ENCODE measurements around the gene DDX24.
A peak's percentile ranks its signal among the peaks of the same experiment; 100 is the strongest.
"Not testable (repeated sequence)": the region's sequence is repeated elsewhere in the genome, so short reads cannot be mapped to it uniquely, and the experiment has no call there.

The DDX24 gene

DNA sequence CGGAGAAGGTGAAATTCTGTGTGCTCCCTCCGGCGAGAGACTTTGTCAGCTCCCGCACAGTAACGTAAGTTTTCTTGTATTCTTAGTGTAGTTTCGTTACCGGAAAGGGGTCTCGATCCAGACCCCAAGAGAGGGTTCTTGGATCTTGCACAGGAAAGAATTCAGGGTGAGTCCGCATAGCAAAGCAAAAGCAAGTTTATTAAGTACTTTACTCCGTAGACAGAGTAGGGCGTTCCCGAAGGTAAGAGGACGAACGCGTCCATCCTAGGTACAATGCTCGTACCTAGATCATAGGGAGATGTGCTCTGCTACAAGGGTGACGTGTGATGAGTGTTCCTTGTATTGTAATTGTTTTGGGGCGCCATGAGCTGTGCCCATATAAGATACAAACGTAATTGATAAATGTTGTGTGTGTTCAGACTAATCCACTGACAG, 401 bp upstream of the DDX24 start:
- DNase-seq (ENCODE audit: insufficient read length, low spot score) (no peak), FAIRE-seq (no peak)

DNA sequence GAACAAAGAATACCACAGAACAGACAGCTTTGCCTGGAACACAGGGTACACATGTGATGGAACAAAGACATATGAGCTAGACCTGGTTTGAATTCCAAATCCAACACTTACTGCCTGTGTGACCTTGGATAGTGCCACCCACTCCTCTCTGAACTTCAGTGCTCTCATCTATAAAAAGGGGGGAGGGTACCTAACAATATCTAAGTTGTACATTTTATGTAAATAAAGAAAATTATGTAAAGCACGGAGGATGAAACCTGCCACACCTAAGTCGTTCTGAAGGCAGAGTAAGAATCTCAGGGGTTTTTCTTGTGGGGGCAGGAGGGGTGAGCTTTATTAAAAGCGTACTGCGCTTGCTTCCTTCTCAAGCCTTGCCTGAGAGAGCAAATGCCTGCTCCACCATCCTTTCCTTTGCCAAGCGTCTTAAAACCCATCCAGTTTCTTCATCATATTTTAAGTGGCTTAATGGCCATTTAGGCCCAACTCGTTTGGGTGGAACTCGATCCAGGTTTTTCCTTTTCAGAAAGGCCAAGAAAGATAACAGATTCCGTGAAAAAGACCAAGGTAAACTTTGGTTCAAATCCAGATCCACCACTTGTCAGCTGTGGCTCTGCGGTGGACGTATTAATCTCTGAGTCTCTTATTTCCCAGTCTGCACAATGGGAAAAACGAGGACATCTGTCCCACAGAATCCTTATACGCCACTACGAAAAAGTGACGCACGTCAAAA, 946 bp downstream of the DDX24 start:
- FAIRE-seq (peak; percentile 53), DNase-seq (ENCODE audit: insufficient read length, low spot score) (no peak)

DNA sequence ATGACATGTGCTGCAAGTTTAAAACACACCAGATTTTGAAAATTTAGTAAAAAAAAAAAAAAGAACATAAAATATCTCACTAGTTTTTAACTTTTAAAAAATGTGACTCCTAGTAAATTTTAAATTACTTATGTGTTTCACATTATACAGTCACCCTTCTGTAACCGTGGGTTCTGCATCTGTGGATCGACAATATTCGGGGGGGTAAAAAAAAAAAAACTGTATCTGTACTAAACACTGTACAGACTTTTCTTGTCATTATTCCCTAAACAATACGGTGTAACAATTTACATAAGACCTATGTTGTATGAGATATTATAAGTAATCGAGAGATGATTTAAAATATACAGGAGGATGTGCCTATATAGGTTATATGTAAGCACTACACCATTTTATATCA, 3.2 kb downstream of the DDX24 start:
- DNase-seq (ENCODE audit: insufficient read length, low spot score) (no peak), FAIRE-seq (no peak)

DNA sequence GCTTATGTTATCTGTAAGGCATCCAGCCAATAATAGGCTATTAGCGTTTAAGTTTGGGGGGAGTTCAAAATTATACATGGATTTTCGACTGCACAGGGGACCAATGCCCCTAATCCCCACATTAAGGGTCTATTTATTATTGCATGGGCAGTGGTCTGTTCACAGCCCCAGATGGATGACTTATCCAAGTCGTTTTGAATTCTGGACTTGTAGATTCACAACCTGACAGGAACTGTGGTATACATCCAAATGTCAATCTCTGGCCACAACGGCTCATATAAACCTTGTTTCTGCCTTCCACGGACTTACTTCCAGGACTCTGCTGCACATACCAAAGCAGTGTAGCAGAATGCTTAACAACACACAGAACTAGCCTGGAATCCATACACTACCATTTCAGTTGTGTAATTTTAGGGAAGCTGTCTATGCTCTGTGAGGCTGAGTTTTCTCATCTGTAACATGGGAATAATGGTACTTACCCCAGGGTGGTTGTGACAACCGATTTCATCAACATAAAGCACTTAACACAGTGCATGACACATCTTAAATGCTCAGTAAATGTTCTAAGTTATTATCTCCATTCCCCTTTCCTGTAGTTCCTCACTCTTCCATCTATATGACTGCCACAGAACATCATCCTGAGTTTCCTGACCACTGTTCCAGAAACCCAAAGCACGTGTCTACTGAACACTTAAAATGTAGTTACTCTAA, 3.7 kb downstream of the DDX24 start:
- DNase-seq (ENCODE audit: insufficient read length, low spot score) (no peak), FAIRE-seq (no peak)

DNA sequence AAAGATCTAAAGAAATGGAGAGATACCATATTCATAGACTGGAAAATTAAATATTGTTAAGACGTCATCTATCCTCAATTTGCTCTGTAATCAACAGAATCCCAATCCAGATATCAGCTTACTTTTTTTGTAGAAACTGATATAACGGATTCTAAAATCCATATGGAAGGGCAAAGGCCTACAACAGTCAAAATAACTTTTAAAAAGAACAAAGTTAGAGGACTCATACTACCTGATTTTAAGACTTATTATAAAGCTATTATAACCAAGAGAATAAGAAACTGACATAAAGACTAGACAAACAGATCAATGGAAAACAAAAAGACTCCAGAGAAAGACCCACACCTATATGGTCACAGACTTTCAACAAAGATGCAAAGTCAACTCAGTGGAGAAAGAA, 6.0 kb downstream of the DDX24 start:
- no peak for FAIRE-seq
- no peak for DNase-seq (ENCODE audit: insufficient read length, low spot score)

DNA sequence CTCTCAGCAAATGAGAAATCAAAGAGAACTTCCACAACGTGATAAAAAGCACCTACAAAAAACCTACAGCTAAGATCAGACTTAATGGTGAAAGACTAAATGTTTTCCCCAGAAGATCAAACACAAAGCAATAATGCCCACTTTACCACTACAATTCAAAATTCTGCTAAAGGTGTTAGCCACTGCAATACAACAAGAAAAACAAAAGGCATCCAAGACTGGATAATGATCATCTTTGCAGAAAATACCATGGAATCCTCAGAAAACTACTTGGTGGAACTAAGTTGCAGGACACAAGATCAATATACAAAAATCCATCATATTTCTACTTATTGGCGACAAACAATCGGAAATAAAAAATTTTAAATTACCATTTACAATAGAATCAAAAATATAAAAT, 6.5 kb downstream of the DDX24 start:
- DNase-seq (ENCODE audit: insufficient read length, low spot score) (no peak), FAIRE-seq (no peak)

DNA sequence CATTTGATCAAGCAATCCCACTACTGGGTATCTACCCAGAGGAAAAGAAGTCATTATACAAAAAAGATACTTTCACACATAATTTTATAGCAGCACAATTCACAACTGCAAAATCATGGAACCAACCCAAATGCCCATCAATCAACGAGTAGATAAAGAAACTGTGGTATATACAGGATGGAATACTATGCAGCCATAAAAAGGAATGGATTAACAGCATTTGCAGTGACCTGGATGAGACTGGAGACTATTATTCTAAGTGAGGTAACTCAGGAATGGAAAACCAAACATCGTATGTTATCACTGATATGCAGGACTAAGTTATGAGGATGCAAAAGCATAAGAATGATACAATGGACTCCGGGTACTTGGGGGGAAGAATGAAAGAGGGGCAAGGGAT, 8.9 kb downstream of the DDX24 start:
- FAIRE-seq; DNase-seq (ENCODE audit: insufficient read length, low spot score): not testable (repeated sequence)

DNA sequence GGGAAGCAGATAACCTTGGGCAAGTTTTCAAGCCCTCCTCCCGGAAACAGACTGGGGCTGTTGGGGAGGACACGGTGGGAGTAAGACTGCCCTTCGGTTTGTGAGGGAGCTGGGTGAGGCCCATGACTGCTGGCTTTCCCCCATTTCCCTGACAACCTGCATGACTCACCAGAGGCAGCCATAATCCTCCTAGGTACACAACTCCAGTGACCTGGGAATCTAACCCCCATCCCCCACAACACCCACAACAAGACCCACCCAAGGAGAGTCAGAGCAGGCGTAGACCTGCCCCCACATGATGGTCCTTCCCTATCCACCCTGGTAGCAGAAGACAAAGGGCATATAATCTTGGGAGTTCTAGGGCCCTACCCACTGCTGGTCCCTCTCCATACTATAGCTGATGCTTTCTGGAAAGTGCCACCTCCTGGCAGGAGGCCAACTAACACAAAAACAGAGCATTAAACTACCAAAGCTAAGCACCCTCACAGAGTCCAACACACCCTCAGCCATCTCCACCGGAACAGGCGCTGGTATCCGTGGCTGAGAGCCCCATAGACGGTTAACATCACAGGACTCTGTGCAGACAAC, 14.8 kb downstream of the DDX24 start:
- DNase-seq (ENCODE audit: insufficient read length, low spot score) (no peak), FAIRE-seq (no peak)

DNA sequence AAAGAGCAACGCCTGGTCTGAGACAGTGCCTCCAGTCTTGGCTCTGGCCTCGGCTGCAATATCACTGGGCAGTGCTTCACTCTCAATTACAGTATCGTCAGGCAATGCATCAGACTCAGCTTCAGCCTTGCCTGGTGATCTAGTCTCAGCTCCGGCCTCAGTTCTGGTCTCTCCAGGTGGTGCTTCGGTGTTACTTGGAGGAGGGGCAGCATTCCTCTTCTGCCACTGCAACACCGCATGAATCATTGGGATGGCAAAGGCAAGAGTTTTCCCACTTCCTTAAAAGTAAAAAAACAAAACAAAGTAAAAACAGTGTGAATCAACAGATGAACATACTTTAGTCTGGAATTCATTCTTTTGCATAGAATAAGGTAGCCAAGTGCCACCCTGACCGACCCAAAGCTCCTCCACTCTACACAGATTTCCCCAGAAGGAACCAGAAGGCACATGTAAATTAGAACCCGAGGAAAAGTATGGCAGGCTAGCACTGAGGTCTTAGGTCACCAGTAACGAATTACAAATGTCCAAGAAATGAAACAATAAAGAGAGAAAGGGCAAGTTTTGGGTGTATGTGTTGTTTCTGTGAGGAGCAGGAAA, 18.6 kb downstream of the DDX24 start:
- DNase-seq (ENCODE audit: insufficient read length, low spot score) (no peak), FAIRE-seq (no peak)

DNA sequence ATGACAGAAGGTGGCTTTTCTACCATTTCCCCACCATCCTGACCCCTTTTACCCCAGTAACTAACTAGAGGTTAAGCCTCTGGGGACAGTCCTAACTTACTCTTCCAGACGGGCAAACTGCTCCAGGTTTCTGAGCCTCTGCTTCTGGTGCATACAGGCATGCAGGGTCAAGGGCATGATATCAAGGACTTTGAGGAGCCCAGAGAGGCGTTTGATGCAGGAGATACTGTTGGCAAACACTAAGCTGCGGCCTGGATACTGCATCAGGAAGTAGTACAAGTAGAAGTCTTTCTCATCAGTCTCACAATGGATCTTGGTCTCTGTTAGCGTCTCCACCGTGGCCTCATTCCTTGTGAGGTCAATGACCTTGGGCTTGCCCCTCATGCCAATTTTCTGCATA, 21.0 kb downstream of the DDX24 start:
- FAIRE-seq (no peak), DNase-seq (ENCODE audit: insufficient read length, low spot score) (no peak)

DNA sequence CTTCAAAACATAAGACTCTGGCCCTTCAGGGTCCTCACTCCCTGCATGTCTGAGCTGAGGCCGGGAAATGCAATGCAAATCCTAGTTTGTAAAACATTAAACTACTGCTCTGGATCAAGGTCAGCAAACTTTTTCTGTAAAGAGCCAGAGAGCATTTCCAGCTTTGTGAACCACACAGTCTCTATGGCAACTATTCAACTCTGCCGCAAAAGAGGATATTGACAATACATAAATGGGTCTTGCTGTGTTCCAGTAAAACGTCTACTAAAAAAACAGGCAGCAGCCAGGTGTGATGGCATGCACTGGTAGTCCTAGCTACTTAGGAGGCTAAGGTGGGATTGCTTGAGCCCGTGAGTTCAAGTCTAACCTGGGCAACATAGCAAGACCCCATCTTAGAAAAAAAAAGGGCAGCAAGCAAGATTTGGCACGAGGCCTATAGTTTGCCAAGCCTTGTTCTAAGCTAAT, 22.3 kb downstream of the DDX24 start:
- DNase-seq (ENCODE audit: insufficient read length, low spot score) (no peak), FAIRE-seq (no peak)

DNA sequence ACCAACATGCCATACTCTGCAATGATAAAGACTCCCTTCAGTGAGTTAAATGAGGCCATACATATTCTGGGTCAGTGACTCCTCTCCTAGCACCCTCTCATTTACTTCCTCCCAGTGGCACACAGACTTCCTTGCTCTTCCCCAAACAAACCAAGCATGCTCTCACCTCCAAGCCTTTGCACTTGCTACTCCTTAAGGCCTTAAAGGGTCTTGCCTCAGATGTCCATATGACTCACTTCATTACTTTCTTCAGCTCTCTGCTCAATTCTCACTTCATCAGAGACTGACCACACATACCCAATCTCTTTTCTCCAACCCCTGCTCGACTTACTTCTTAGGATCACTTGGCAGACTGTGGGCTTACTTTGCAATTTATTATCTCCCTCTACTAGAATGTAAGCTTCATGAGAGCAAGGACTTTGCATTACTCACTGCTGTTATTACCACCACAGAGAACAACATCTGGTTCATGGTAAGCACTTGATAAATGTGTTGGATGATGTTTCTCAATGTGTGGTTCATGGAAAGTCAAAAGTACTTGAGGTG, 22.8 kb downstream of the DDX24 start:
- no peak for DNase-seq (ENCODE audit: insufficient read length, low spot score)
- FAIRE-seq = no peak

DNA sequence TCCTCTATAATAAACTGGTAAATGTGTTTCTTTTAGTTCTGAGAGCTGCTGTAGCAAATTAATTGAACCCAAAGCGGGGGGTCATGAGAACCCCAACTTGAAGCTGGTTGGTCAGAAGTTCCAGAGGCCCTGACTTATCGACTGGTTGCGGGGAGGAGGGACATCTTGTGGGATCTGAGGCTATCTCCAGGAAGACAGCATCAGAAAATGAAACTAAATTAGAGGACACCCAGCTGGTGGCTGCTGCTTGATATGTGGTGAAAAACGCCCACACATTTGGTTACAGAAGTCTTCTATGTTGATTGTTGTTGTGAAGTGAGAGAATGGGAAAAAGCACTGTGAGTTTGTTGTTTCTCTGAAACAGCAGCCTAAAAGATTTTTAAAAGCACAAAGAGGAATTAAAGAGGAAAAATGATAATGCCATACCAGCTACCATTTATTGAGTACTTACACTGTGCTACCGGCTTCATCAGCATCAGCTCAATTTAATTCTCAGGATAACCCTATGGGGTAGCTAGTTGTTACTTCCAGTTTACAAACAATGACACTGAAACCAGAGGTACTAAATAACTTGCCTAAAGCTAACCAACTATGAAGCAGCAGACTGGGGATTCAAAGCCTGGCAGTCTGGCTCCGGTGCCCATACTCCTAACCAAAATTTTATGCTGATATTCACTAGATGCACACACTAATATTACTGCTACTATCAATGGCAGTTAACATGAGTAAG, 24.3 kb downstream of the DDX24 start:
- FAIRE-seq (peak; percentile 76), DNase-seq (ENCODE audit: insufficient read length, low spot score) (no peak)

DNA sequence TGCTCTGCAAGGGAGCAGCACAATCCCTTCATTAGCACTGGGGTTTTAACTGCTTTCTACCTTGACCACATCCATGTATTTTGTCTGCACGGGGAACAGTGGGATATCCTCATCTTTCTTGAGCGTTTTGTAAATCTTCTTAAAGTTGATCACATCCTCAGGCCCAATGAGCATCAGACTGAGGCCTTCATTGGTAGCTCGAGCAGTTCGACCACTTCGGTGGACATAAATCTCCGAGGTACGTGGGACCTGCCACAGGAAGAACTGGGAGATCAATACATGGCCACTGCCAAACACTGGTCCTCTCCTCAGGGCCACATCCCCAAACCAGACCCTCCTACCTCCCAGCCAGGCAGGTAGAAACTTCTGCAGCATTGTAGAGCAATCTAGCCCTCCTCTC, 26.1 kb downstream of the DDX24 start:
- DNase-seq (ENCODE audit: insufficient read length, low spot score) = no peak
- no peak for FAIRE-seq

DNA sequence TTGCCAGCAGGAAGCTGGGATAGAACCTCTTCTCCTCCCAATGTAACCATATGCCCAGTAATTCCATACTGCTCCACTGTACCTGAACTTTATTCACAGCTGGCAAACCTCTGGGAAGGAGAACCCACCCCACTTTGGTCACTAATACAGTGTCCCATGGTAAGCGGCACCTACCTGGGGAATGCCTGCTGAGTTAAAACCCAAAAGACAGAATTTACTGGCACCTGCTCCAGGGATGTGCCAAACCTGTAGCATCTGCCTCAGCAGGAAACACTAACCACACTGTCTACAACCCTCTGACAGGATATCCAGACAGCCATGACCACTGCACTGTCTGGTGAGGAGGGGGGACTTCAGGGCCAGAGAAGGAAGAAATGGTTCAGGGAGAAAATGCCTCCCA, 26.6 kb downstream of the DDX24 start:
- DNase-seq (ENCODE audit: insufficient read length, low spot score) (no peak), FAIRE-seq (no peak)

DNA sequence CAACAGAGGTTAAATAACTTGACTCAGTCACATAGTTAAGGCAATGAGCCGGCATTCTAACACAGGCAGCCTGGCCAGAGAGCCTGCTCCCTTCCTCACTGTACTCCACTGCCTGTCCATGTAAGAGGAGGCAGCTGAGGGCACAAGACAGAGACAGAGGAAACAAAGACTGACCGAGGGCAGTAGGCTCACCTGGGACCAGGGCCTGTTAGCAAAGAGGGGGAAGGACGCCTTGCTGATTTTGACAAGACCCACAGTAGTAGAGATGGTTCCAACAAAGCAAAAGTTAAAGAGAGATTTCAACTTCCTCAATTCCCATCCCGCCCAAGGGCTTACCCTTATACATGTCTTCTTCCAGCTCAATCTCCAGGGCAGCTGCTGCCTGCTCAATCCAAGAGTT, 28.3 kb downstream of the DDX24 start:
- no peak for FAIRE-seq

DNA sequence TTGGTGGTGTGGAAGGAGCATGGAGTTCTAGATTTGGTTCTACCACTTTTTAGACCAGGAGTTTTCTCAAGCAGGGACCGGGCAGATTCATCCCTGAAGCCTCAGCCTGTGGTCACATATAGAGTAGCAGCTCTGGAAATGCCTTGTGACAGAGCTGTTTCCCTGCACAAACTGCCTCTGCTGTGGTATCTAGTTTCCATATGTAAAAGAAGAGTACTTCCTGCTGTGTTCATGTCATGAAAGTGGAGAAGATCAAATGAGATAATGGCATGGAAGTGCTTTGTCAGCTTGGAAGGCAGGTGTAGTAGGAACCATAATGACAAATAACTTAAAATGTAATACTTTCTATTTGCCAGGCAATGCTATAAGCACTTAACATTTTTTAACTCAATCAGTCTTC, 28.8 kb downstream of the DDX24 start:
- no peak for DNase-seq (ENCODE audit: insufficient read length, low spot score)
- FAIRE-seq = no peak

More for the DNA sequence above, 28.3 kb downstream of the DDX24 start:
- DNase-seq (ENCODE audit: insufficient read length, low spot score) = no peak

DNA sequence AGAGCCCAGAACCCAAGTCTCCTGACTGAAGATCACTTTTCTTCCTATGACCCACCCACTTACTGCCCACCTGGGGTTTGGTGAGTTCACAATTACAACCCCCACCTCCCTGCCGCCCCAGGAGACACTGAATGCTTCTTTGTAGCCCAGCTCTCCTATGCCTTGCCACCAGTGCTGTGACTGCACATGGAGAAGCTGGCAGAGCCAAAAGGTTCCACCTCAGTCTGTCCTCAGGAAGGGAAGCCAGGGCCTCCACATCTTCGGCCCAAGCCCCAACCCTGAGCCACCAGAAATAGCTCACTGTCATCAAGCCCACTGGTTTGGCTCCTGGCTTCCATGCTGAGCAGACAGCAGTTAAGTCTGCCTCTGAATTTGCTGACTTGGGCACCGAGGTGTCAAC, 29.2 kb downstream of the DDX24 start:
- DNase-seq (ENCODE audit: insufficient read length, low spot score) (no peak), FAIRE-seq (no peak)

DNA sequence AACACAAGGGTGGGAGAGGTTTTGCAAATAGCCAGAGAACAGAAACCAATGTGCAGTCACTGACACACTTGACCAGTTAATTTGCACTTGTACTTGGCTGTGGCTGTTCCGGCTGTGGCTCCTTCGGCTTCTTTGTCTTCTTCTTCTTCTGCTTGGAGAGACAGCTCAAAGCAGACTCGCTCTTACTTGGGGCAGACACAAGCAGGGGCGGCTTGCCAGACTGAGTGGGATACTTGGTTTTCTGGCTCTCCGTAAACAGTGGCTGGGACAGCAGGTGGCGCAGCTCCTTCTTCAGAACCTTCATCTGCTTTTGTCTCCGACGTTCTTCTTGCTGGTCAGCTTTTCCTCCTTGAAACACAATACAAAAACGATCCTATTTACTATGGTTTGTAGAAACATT, 29.9 kb downstream of the DDX24 start:
- no peak for FAIRE-seq
- DNase-seq (ENCODE audit: insufficient read length, low spot score) = no peak

DNA sequence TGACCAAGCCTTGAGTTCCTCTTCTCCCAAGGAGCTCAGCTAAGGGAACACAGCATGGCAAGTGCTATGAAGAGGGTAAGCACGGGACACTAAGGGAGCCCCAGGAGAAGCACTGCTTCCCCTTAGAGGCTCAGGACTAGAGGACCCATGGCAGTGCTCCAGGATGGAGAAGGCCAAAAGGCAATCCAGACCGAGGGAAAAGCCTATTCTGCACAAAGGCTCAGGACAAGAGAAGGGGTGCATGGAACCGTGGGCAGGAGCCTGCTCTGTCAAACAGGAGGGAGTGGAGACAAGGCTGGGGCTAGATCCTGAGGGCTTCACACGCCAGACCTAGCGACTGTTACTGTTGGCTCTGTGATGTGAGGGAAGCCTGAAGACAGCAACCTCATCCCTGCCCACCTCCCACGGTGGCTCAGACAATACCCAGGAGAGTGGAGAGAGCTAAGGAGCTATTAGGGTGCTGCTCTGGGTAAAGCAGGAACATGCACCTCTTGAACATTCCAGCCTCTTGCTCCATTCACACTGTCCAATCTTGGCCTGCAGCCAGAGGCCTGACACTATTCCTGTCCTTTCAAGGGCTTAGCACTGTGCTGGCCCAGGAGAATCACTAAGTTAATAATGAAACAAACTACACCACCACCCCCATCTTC, 30.6 kb downstream of the DDX24 start:
- no peak for DNase-seq (ENCODE audit: insufficient read length, low spot score)
- FAIRE-seq = no peak

All from GM19239 (cell line).